GM23248 (cell line): ENCODE results near the gene PAQR8. TPM values are rescaled to one million over a fixed set of nuclear protein-coding genes. Genes with fewer than 3 reads are reported as not detected.
A peak's percentile ranks its signal among the peaks of the same experiment; 100 is the strongest.

Experiments
- DNase-seq: peaks from one replicate; pipeline ENCODE4 v3.0.0-alpha.2; 2015
- H2AFZ ChIP-seq: fragments of 200-600 bp; sonication (generic); 2 replicates; pipeline ENCODE4 v1.6.1; 2016; ENCODE audit warnings: antibody characterized with exemption
- H3F3A ChIP-seq: fragments of 200-600 bp; sonication (generic); 2 replicates; pipeline ENCODE4 v1.6.1; 2016; ENCODE audit warnings: mild to moderate bottlenecking, antibody characterized with exemption, mixed run types; ENCODE audit not compliant: insufficient read depth
- H3K27ac ChIP-seq: fragments of 200-600 bp; sonication (generic); 2 replicates; pipeline ENCODE4 v1.5.1; 2016; ENCODE audit warnings: mild to moderate bottlenecking
- H3K27me3 ChIP-seq: fragments of 200-600 bp; sonication (generic); replicated peaks from 2 replicates; pipeline ENCODE4 v1.6.1; 2016; ENCODE audit warnings: mild to moderate bottlenecking; ENCODE audit not compliant: insufficient read depth
- H3K36me3 ChIP-seq: fragments of 200-600 bp; sonication (generic); 2 replicates; pipeline ENCODE4 v1.6.1; 2016; ENCODE audit warnings: low read depth, mild to moderate bottlenecking
- H3K4me1 ChIP-seq: fragments of 200-600 bp; sonication (generic); 2 replicates; pipeline ENCODE4 v1.6.1; 2016; ENCODE audit warnings: mild to moderate bottlenecking; ENCODE audit not compliant: insufficient read depth
- H3K4me2 ChIP-seq: fragments of 200-600 bp; sonication (generic); one replicate; pipeline ENCODE4 v1.6.1; 2016; ENCODE audit warnings: mild to moderate bottlenecking; ENCODE audit not compliant: unreplicated experiment
- H3K4me3 ChIP-seq: fragments of 200-600 bp; sonication (generic); 2 replicates; pipeline ENCODE4 v1.5.1; 2016; ENCODE audit warnings: mild to moderate bottlenecking
- H3K79me2 ChIP-seq: fragments of 200-600 bp; sonication (generic); 2 replicates; pipeline ENCODE4 v1.6.1; 2016; ENCODE audit warnings: mild to moderate bottlenecking; ENCODE audit not compliant: insufficient read depth
- H3K9ac ChIP-seq: fragments of 200-600 bp; sonication (generic); 2 replicates; pipeline ENCODE4 v1.6.1; 2016; ENCODE audit warnings: mild to moderate bottlenecking
- H3K9me2 ChIP-seq: fragments of 200-600 bp; sonication (generic); 2 replicates; pipeline ENCODE4 v1.6.1; 2016; ENCODE audit warnings: mixed run types, mild to moderate bottlenecking, moderate library complexity; ENCODE audit not compliant: insufficient read depth
- H3K9me3 ChIP-seq: fragments of 200-600 bp; sonication (generic); one replicate; pipeline ENCODE4 v1.6.1; 2017; ENCODE audit warnings: low read depth
- H4K20me1 ChIP-seq: fragments of 200-600 bp; sonication (generic); 2 replicates; pipeline ENCODE4 v1.6.0; 2016; ENCODE audit not compliant: insufficient read depth
- EZH2 ChIP-seq: fragments of 200-600 bp; sonication (generic); IDR thresholded peaks from 2 replicates; pipeline ENCODE4 v1.6.1; 2018; ENCODE audit warnings: antibody characterized with exemption, mild to moderate bottlenecking; ENCODE audit not compliant: insufficient read depth, poor library complexity, severe bottlenecking
- EZH2phosphoT487 ChIP-seq: fragments of 200-600 bp; sonication (generic); IDR thresholded peaks from 2 replicates; pipeline ENCODE4 v1.6.1; 2018; ENCODE audit warnings: antibody characterized with exemption, moderate library complexity, mild to moderate bottlenecking, low read depth; ENCODE audit not compliant: insufficient read depth
- WGBS, 2 experiments: methylation state at CpG; one replicate each; pipeline ENCODE4 v1.1.6; 2015 to 2017; ENCODE audit warnings: low lambda C conversion rate in 2 of 2, low coverage in 1 of 2; ENCODE audit errors: missing lambda C conversion rate in 2 of 2; 5-methylcytosine and 5-hydroxymethylcytosine counted together
- in situ Hi-C: fragments of 300-500 bp; cut with MboI; formaldehyde crosslinking; loops from 2 replicates; pipeline ENCODE4 v1.15.0; 2020
- polyA plus RNA-seq: library from polyadenylated mRNA; unstranded; fragments of >200 nt; fragmentation: Nextera tagmentation; extraction: Ambion mirVana; gene quantifications from 2 replicates; pipeline ENCODE4 v1.2.1, GENCODE V29; 2016
- total RNA-seq: library from RNA; depleted of rRNA; stranded (reverse); fragments of >200 nt; shearing (Covaris generic); gene quantifications from 2 replicates; pipeline ENCODE4 v1.2.3, GENCODE V29; 2014; rRNA removed

PAQR8 gene
- total and polyA plus RNA-seq, 2 experiments from 2014 or later = 2.5 to 3.4 TPM

- 90 to 98% methylated on average over 2 of the region's 2 CpGs for WGBS, 2 experiments
- H3K4me3 ChIP-seq = no peak overlapping the region
- H3K79me2 ChIP-seq = no peaks in the 10 kb centered on the region
- no peaks in the 10 kb centered on the region for H3K4me1 ChIP-seq
- H3K4me2 ChIP-seq = no peak overlapping the region
- H2AFZ ChIP-seq = no peak overlapping the region
- H3K9me3 ChIP-seq = no peaks in the 10 kb centered on the region
- no peak overlapping the region for H3K27ac ChIP-seq
- H4K20me1 ChIP-seq = no peaks in the 10 kb centered on the region
- TF ChIP-seq EZH2phosphoT487 (no peak), EZH2 (no peak)
- H3F3A ChIP-seq = no peaks in the 10 kb centered on the region
- H3K27me3 ChIP-seq = no peaks in the 10 kb centered on the region
- DNase-seq = no peak
- H3K9me2 ChIP-seq = no peaks in the 10 kb centered on the region
- in situ Hi-C loops = no loop called here
- 0 out of 2 replicates have a peak, but pooled peaks cover 3% of the 10 kb centered on the region for H3K36me3 ChIP-seq
- H3K9ac ChIP-seq = no peak overlapping the region
Measured at GRCh38 chr6:52438926-52439325, 77.0 kb downstream of the PAQR8 start.

DNA sequence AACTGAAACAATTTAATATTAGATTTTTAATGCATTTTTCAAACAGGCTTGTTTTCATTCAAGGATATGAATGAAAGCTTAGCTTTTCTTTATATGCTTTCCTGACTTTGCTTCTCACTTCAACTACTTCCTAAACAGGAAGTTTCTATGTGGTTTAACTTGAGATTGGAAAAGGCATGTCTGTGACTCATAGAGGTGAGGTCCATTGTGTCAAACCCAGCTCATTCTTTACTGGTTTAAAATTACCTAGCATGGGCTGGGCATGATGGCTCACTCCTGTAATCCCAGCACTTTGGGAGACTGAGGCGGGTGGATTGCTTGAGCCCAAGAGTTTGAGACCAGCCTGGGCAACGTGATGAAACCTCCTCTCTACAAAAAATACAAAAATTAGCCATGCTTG is 92.6 kb downstream of the PAQR8 start:
- no peaks in the 10 kb centered on the region for H3K9me2 ChIP-seq
- TF ChIP-seq EZH2phosphoT487 = no peak
- TF ChIP-seq EZH2 = no peak
- H3K9ac ChIP-seq = no peak overlapping the region
- no peaks in the 10 kb centered on the region for H4K20me1 ChIP-seq
- no peak overlapping the region for H3K27ac ChIP-seq
- H3K36me3 ChIP-seq = 0 out of 2 replicates have a peak, but pooled peaks cover 6% of the 10 kb centered on the region
- DNase-seq = peak; percentile 1
- no peak overlapping the region for H3K4me2 ChIP-seq
- no peak overlapping the region for H3K4me3 ChIP-seq
- H3K4me1 ChIP-seq = no peaks in the 10 kb centered on the region
- no peaks in the 10 kb centered on the region for H3F3A ChIP-seq
- no peaks in the 10 kb centered on the region for H3K9me3 ChIP-seq
- in situ Hi-C loops = no loop called here
- peaks cover 10% of the 10 kb centered on the region; the same call in 1 of the 2 replicates for H3K79me2 ChIP-seq
- WGBS, 2 experiments = 100% methylated on average over 2 of the region's 2 CpGs
- no peaks in the 10 kb centered on the region for H3K27me3 ChIP-seq
- no peak overlapping the region for H2AFZ ChIP-seq

GRCh38 chr6:52457096-52457495 is 95.1 kb downstream of the PAQR8 start:
- Histone ChIP-seq H4K20me1 (no peaks in the 10 kb centered on the region), H3K9me2 (no peaks in the 10 kb centered on the region), H3K4me3 (no peak overlapping the region), H3F3A (no peaks in the 10 kb centered on the region), H3K4me1 (0 out of 2 replicates have a peak, but pooled peaks cover 3% of the 10 kb centered on the region), H3K9me3 (no peaks in the 10 kb centered on the region), H3K4me2 (no peak overlapping the region), H2AFZ (no peak overlapping the region), H3K27me3 (no peaks in the 10 kb centered on the region), H3K27ac (no peak overlapping the region), H3K79me2 (no peaks in the 10 kb centered on the region), H3K36me3 (0 out of 2 replicates have a peak, but pooled peaks cover 6% of the 10 kb centered on the region), H3K9ac (no peak overlapping the region)
- no peak for DNase-seq
- in situ Hi-C loops = no loop called here
- TF ChIP-seq EZH2phosphoT487 = no peak
- 93 to 95% methylated on average over 2 of the region's 2 CpGs for WGBS, 2 experiments

Other genes starting within 250 kb of the PAQR8 start
- gene IL17A, start 175.8 kb upstream of the PAQR8 start, total RNA-seq = not detected in 2 replicates
- gene IL17A, start 175.8 kb upstream of the PAQR8 start, polyA plus RNA-seq = not detected in 2 replicates
- not detected in 2 replicates for gene IL17F, start 117.7 kb upstream of the PAQR8 start, total RNA-seq
- not detected in 2 replicates for gene IL17F, start 117.7 kb upstream of the PAQR8 start, polyA plus RNA-seq
- 41.8 and 54.9 TPM in 2 replicates for gene MCM3, start 77.4 kb upstream of the PAQR8 start, total RNA-seq
- gene MCM3, start 77.4 kb upstream of the PAQR8 start, polyA plus RNA-seq = 29.8 and 30.6 TPM in 2 replicates
- 21.6 and 36.1 TPM in 2 replicates for gene EFHC1, start 58.2 kb downstream of the PAQR8 start, total RNA-seq
- 25.0 and 29.7 TPM in 2 replicates for gene EFHC1, start 58.2 kb downstream of the PAQR8 start, polyA plus RNA-seq
- gene TRAM2, start 214.9 kb downstream of the PAQR8 start, total RNA-seq = 174 and 182 TPM in 2 replicates
- 141 and 145 TPM in 2 replicates for gene TRAM2, start 214.9 kb downstream of the PAQR8 start, polyA plus RNA-seq